ENCODE data around the gene C19orf47.
"Not testable (repeated sequence)": the region's sequence is repeated elsewhere in the genome, so short reads cannot be mapped to it uniquely, and the experiment has no call there.

C19orf47 gene

DNA sequence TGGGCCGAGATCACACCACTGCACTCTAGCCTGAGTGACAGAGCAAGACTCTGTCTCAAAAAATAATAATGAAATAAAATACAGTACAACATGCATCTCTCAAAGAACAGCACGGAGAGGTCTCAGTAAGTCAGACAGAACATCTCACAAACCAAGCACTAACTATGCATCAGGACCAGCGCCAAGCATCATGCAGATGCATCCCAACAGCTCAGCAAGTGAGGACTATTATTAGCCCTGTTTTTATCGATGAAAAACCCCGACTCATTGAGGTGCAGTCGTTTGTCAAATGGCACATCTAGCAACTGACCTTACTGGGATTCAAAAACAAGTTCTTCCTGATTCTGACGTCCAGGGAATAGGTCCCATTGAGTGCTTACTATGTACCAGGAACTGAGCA is 3.8 kb downstream of the C19orf47 start:
- no peak for FAIRE-seq

DNA sequence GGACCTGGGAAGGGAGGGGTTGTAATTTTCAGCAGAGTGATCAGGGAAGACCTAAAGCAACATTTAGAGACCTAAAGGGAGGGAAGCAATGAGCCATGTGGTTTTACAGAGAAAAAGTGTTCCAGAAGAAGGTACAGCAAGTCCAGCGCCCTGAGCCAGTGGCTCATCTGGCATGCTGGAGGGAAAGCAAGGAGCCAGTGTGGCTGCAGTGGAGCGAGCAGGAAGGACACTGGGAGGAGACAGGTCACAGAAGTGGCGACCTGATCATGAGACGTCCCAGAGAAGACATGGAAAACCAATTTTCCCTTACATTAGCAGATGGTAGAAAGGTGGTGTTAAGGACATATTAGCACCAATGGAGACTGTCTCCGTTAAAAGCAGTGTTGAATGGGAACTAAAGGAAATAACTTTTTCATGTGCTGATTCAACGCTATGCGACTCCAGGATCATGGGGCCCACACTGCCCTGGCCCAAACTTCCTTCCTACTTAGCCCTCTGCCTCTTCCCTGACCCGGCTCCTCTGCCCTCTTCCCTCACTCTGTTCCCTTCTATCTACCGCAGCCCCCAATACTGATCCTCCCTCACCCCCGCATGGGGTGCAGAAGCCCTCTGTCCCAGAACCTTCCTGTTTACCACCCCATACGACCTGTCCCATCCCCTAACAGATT is 5.4 kb downstream of the C19orf47 start:
- no peak for FAIRE-seq

DNA sequence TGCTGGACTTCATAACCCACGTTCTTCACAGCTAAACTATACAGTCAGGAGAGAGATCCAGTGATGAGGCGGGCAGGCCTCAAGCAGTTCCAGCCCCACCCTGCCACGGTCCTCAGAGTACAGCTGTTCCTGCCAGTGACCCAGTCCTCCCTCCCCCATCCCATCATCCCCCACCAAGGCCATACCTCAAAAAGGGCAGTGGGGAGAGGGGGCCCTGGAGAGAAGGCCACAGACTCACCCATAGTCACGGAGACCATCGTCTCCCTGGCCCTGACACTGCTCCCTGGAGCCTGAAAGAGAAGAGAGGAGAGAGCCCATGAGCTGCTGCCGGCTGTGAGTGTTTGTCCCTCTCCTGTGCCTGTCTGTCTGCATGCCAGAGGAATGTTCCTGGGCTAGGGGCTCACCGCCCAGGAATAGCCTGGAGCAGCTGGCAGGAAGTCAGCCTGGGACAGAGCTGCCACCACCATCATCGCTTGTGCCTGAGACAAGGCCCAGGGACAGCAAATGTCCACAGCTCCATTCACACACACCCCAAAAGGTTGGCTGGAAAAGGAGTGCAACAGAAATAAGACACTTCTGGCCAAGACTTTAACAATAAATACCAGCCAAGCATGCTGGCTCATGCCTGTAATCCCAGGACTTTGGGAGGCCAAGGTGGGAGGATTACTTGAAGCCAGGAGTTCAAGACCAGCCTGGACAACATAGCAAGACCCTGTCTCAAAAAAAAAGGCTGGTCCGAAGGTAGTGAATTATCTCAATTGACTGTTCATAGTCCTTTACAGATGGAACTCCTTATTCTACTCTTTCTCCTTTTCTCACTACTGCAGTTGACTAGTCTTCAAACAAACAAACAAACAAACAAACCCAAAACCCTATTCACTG is 6.4 kb downstream of the C19orf47 start:
- no peak for FAIRE-seq

DNA sequence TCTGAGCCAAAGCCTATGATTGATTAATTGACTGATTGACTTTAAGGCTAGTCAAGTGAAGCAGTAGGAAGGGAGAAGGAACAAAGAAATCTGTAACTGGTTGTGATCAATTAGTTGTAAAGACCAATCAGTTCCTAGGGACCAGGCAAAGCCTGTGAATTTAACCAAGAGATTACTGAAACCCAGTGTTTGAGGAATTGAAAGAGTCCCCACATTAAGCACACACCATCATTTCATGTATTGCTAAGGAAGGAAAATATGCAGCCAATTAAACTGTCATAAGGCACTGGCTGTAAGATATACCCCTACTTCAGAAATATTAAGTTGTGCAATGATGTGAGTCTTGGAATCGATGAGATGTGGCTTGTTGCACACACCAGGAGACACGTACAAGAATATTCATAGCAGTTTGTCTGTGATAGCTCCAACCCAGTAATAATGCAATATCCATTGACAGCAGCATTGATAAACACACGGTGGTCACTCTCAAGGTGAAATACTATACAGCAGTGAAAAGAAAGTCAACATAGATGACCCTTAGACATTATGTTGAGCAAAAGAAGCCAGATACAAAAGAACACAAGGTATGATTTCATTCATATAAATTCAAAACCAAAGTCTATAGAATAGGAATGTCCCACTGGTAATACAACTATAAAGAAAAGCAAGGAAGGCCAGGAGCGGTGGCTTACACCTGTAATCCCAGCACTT is 9.0 kb downstream of the C19orf47 start:
- no peak for FAIRE-seq

DNA sequence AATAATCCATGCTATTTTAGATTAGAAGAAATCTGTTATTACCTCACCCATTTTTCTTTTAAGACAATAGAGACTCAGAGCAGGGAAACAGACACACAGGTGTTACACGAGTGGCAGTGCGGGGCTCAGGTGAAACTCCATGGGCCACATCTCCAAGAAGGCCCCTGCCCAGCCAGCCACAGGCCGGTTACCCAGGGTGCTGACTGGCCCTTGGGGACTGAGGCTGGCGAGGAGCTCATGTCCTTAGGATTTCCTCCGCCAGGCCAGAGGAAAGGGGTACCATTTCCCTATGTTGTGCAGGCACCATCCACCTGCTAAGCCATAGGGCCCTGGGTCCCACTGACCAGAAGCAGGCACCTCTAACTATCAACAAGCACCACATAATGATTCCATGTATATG is 10.6 kb downstream of the C19orf47 start:
- no peak for FAIRE-seq

DNA sequence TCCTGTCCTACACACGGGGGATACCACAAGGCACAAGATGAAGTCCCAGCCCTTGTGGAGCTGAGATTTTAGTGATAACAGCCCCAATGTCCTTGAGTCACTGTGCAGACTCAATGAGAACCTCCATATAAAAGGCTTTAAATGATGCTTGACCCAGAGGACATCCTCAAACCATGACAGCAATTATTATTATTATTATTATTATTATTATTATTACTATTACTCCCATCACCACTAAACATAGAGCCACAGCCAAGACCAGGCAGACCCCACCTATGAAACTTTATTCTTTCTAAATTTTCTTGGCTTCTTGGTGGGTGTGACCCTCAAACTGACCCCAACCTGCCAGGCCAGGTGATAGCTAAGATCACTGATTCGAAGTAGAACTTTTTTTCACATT is 11.1 kb downstream of the C19orf47 start:
- FAIRE-seq: no peak

DNA sequence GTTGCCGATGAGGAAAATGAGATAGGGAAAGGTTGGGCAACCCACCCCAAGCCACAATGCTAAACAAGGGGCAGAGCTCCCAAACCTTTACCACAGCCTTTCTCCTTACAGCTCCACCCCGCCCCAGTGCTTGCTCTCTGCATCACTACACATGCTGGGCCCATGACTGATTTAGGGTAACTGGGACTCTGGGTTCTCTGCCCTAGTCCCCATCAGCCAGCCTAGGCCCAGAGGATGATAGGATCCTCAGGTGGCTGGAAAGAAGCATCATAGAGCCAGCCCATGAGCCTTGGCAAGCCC is 11.6 kb downstream of the C19orf47 start:
- no peak for FAIRE-seq

DNA sequence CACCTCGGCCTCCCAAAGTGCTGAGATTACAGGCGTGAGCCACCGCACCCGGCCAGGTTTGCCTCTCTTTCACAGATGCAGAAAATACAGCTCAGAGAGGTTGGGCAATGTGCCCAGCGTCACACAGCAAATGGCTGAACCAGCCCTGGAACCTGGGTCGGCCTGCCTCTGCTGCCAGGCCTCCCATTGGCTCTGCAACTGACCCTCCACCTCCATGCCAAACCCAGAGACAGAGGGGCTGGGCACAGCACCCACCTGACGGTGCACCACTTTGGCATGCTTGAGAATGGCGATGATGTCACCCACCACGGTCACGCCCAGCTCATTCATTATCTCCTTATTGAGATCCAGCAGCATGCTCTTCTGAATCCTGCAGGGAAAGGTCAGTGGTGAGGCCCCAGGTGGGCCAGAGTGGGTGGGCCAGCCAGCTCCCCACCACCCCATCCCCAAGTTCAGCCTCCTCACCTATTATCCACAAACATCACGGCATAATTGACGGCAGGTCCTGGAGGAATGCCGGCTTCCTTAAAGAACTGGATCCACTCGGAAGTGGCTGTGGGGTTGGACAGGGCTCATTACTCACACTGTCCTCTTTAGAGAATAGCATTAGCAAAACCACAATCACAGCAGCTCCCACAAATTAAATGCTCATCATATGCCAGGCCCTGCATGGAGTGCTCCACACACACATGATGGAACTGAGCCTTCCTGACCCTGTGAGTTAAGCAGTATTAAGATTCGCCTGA is 12.2 kb downstream of the C19orf47 start:
- FAIRE-seq: no peak

DNA sequence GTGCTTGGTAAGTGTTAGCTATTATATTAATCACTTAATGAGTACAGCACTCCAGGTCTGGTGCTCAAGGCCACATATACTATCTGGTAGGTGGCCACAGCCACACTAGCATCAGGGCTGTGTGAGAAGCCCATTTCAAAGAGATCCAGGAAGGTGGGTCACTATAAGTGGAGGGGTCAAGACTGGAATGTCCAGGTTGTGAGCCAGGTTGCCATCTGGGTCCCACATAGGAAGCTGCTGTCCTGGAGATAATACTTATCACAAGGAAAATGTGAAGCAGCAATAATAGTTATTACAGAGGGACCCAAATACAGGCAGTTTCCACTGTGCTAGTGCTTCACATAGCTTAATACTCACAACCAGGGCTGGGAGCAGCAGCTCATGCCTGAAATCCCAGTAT is 13.1 kb downstream of the C19orf47 start:
- FAIRE-seq: no peak

DNA sequence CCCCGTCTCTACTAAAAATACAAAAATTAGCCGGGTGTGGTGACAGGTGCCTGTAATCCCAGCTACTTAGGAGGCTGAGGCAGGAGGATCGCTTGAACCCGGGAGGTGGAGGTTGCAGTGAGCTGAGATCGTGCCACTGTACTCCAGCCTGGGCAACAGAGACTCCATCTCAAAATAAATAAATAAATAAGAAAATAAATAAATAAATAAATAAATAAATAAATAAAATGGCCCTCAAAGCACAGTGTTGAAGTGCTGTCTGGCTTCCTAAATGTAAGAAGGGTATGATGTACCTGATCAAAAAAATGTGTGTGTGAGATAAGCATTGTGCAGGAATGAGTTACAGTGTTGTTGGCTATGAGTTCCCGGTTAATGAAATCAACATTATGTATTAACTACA is 15.1 kb downstream of the C19orf47 start:
- FAIRE-seq: not testable (repeated sequence)

DNA sequence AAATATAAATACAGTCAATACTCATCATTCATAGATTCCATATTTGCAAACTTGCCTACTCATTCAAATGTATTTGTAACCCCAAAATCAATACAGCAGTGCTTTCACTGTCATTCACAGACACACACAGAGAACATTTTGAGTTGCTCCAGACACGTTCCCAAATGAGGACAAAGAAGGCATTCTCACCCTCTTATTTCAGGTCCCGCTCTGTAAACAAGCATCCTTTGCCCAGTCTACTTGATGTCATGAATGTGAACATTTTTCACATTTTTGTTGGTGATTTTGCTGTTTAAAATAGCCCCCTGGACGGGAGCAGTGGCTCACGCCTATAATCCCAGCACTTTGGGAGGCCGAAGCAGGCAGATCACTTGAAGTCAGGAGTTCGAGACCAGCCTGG is 15.5 kb downstream of the C19orf47 start:
- no peak for FAIRE-seq

DNA sequence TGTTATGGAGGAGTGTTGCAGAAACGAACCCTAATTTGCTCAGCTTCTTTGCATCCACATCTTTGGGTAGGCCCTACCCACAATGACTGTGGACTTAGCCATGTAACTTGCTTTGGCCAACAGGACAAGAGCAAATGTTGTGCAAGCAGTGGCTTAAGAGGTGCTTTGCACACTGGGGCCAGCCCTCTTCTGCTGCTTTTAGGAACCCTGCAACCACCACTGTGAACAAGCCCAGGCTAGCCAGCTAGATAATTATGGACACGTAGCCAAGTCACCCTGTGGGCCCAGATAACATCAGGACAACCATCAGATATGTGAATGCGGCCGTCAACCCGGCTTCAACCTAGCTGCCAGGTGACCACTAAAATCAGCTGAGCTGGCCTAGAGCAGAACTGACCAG is 17.1 kb downstream of the C19orf47 start:
- FAIRE-seq: no peak

DNA sequence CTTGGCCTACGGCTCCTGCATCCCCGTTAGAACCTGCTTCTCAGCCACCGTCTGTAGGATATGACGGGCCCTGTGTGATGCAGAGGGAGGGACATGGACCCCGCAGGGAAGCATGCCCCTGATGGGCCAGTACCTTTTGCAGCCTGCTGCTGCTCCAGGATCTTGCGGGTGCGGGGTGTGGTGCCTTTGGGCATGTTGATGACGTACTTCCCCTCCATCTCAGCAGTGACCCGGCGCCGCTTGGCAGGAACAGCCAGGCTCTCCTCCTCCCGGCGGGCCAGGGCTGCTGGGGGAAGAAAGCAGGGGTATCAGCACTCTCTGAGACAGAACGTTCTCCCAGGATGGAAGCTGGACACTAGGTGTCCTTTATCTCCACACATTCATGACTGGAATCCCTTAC is 22.0 kb downstream of the C19orf47 start:
- FAIRE-seq: no peak

DNA sequence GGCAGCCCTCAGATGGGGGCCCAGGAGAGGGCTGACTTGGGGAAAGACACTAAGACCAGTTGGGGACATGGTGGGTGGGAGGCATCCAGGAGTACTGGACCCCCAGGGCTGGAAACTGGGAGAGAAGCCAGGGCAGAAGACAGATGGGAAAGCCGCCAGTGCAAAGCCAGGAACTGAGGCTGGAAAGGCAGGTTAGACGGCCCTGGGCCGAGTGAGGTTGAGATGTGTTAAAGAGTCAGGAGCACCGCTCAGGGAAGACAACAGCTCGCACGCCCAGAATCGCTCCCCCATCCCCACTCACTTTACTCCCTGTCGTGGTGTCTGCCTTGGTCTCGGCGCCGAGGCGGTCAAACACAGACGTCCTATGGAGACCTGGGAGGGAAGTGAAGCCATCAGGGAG is 24.5 kb downstream of the C19orf47 start:
- FAIRE-seq: no peak

DNA sequence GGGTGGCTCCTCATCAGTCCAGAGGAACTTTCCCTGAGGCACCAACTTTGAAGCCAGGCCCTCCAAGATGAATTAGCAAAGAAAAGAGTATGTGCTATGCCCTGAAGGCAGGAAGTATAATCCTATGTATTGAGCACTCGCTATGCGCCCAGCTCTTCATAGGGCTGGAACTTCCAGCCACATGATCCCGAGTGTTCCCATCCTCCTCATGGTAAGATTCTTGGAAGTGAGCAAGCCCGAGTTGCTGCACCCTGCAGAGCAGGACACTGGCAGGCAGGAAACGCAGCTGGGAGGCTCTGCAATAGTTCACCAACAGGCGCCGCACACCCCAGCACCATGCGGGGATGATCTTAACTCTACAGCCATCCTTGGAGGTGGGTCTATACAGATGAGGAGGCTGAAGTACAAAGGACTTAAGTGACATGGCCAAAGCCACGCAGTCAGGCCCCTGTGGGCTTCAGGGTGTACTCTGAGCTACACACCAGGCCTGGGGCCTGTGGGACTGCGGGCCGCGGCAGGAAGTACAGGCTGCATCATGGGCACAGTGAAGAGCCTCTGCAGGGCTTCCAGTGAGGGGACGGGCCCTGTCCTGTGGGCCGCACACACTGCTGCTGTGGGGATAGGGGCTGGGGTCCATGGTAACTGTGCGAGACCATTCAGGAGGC is 25.1 kb downstream of the C19orf47 start:
- no peak for FAIRE-seq

DNA sequence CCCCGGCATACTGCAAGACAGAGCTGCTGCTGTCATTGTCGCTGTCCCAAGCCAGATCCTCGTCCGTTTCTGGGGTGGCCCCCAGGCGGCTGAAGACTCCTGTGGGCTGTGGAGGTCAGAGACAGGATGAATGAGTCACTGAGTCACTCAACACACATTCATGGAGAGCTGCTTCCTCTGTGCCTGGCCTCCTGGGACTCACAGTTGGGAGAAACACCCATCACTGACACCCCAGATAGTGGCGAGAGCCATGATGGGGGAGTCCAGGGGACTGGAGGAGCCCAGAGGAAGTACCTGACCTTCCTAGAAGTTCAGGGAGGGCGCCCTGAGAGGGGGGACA is 26.0 kb downstream of the C19orf47 start:
- FAIRE-seq: no peak

DNA sequence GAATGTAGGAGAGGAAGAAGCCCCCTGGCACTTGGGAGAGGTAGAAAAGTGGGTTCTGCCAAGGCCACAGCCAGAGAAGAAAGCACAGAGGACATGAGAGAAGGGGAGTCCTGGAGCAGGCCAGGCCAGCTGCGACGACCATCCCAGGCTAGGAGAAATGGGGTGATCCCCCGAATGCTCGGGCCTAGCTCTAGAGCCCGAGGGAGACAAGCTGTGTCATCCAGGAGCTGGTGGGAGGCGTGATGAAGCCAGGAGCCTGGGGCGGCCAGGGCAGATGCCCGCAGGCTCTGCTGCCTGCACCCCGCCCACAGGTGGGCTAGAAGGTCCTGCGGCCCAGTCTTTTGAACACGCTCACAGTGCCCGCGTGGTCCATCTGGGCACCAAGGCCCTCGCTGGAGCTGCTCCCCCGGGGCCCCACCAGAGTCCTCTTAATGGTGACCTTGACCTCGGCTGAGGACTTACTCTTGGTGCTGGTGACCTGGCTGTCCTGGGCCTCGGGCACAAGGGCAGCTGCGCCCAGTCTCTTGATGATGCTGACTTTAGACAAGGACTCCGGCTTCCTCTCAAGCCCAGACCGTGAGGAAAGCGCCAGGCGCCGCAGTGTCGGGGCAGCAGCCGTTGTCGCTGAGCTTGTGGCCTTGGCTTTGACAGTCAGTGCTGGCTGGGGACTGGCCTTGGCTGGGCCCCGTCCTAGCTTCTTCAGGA is 26.5 kb downstream of the C19orf47 start:
- FAIRE-seq: no peak

DNA sequence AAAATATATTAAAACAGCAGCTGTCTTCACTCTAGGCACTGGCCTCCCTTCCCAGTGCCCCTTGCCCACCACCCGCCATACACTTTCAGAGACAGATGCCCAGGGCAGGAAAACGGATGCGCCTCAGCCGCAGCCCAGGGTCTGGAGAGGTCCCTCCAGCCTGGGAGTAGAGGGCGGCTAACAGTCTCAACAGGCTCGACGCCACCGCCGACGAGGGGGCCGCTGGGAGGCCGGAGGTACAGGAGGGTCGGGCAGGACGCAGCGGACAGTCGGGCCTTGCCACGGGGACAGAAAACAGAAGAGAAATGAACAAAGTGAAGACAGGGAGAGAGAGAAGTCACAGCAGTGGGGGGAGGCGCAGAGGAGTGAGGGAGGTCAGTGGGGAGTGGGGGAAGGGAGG is 27.1 kb downstream of the C19orf47 start:
- no peak for FAIRE-seq

DNA sequence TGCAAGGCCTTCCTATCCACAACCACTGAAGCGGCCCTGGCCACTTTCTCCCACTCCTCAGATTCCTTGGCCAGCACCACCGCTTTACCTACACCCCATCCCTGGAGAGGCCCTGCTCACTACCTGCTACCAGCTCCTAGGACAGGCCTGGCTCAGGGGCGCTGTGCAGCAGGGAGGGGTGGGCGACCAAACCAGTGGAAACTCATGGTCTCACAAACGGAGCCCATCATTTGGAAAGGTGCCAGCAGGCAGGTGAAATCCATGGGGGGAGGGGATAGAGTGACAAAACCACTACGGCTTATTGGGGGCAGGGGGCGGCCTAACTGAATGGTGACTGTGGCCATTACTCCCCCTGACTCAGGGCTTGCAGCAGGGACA is 27.6 kb downstream of the C19orf47 start:
- FAIRE-seq: no peak

DNA sequence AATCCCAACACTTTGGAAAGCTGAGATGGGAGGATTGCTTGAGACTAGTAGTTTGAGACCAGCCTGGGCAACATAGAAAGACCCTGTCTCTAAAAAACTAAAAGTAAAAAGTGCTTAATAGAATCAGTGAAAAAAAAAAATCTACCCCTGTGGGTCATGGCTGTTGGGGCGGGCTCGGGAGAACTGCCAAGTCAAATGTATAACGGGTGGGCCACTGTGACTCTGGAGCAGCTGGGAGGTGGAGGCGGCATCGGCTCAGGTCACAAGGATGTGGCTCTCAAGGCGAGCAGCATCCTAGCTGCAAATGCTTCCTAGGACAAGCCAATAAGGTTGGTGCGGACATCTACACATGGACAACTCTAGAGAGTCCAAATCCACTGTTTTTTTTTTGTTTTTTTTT is 30.9 kb downstream of the C19orf47 start:
- FAIRE-seq: no peak

DNA sequence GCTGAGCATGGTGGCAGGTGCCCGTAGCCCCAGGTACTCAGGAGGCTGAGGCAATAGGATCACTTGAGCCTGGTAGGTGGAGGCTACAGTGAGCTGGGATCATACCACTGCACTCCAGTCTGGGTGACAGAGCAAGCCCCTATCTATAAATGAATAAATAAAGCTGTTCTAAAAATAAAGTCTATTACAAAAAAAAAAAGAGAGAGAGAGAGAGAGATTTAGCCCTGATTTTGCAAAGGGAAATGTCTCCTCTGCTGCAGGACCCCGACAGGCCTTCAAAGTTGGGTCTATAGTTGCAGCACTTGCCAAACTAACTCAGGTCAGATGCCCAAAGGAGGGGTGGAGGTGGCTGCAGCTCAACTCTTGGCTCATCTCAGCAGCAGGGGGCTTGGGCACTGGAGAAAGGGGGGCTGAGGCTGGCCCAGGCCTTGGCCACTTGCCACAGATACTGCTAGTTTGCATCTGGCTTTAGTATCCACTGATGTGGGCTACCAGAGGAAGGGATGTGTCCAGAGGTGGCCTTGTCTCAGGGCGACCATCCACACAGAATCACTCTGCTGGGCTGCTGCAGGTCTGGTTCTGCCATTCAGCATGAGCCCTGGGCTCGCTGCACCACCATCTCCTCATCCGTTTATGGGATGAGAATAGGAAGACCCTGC is 32.3 kb downstream of the C19orf47 start:
- FAIRE-seq: no peak

DNA sequence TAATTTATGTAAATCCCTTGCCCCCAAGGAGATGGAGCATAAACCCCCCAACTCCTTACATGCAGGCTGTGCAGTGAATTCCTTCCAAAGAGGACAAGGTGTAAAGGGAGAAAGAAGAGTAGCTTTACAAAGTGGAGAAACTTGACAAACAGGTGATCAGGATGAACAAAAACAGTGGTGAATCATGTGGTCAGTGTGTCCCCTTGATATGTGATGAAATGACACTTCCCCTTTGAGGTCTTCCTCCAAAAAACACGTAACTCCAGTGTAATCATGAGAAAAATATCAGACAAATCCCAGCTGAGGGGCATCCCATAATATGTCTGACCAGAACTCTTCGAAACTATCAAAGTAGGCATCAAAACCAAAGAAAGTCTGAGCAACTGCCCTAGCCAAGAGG is 33.5 kb downstream of the C19orf47 start:
- no peak for FAIRE-seq

All from TTC549 (cell line).